K562 (cell line): Measurements from ENCODE around the gene SLC39A11. TPM values are rescaled to one million over a fixed set of nuclear protein-coding genes. Genes with fewer than 3 reads are reported as not detected.

Experiments used
- ATAC-seq: fragments of 200-7000 bp; cut with Tn5 transposase; 3 replicates; pipeline ENCODE4 v1.9.1; 2020; ENCODE audit warnings: moderate library complexity
- BruUV-seq: library from RNA; stranded (reverse); fragments of 400-500 nt; replicated peaks from 2 replicates; lab custom pipeline; 2021; lab: Mats Ljungman, UMichigan
- CTCF ChIA-PET: fragments of 300-600 bp; formaldehyde crosslinking; extraction: SDS; loops from one replicate; lab custom pipeline; 2021; ENCODE audit warnings: low intra/inter-chr PET ratio; lab: Yijun Ruan, JAX
- POLR2A ChIA-PET: fragments of 300-600, 350-650 bp; sonication (Branson Sonifier 250); formaldehyde crosslinking; extraction: SDS; loops from one replicate; lab custom pipeline; 2021; ENCODE audit warnings: antibody characterized with exemption, inconsistent platforms; lab: Yijun Ruan, JAX
- DNase-seq, 4 experiments: peaks; one replicate each; pipeline versions ENCODE4 v3.0.0 to v3.0.0-alpha.2; 2011 to 2018; ENCODE audit warnings: low spot score in 3 of 4, mixed read lengths in 3 of 4; ENCODE audit errors: extremely low read depth in 1 of 4
- FAIRE-seq: peaks from 2 replicates; lab custom pipeline; 2011; peaks lifted over from hg19 to GRCh38; lab: Jason Lieb, UNC
- H2AFZ ChIP-seq: 2 replicates; pipeline ENCODE4 v1.6.0; 2011; ENCODE audit warnings: low read depth, low read length, control low read depth, inconsistent platforms
- H3K27ac ChIP-seq: fragments of 200-600 bp; 3 replicates; pipeline ENCODE4 v1.8.0; 2011; ENCODE audit warnings: low read depth, mild to moderate bottlenecking, control low read depth, inconsistent platforms, low read length, moderate library complexity, mixed read lengths; ENCODE audit errors: extremely low read depth
- H3K27me3 ChIP-seq, 2 experiments: fragments of 300-600 bp in 1 of 2; 2 replicates in 1 of 2; 3 replicates in 1 of 2; pipeline versions ENCODE4 v1.6.0 to v1.8.0; 2011; ENCODE audit warnings: inconsistent platforms in 2 of 2, low read length in 2 of 2, mild to moderate bottlenecking in 1 of 2, mixed read lengths in 1 of 2, moderate library complexity in 1 of 2; ENCODE audit not compliant: control insufficient read depth in 2 of 2, insufficient read depth in 2 of 2
- H3K36me3 ChIP-seq: fragments of 300-600 bp; 3 replicates; pipeline ENCODE4 v1.8.0; 2011; ENCODE audit warnings: mild to moderate bottlenecking, low read length, inconsistent platforms; ENCODE audit not compliant: control insufficient read depth, insufficient read depth
- H3K4me1 ChIP-seq, 2 experiments: fragments of 200-600 bp in 1 of 2; replicated peaks in 1 of 2; 2 replicates in 1 of 2; 3 replicates in 1 of 2; pipeline versions ENCODE4 v1.5.1 to v1.8.0; 2011; ENCODE audit warnings: inconsistent platforms in 2 of 2, low read length in 2 of 2, mild to moderate bottlenecking in 1 of 2, mixed read lengths in 1 of 2, moderate library complexity in 1 of 2; ENCODE audit not compliant: control insufficient read depth in 2 of 2, insufficient read depth in 2 of 2
- H3K4me2 ChIP-seq: 2 replicates; pipeline ENCODE4 v1.6.1; 2011; ENCODE audit warnings: low read length, control low read depth, inconsistent platforms, mixed read lengths; ENCODE audit not compliant: insufficient read depth
- H3K4me3 ChIP-seq: fragments of 200-600 bp; sonication (generic), shearing (Covaris generic); 2 replicates; pipeline ENCODE4 v1.5.1; 2016; ENCODE audit warnings: control low read depth, inconsistent platforms
- H3K79me2 ChIP-seq: fragments of 200-600 bp; 3 replicates; pipeline ENCODE4 v1.8.0; 2011; ENCODE audit warnings: low read length, inconsistent platforms; ENCODE audit not compliant: control insufficient read depth, insufficient read depth
- H3K9ac ChIP-seq, 2 experiments: 2 replicates each; pipeline versions ENCODE4 v1.6.0 to v1.6.1; 2011; ENCODE audit warnings: low read depth in 2 of 2, low read length in 2 of 2, control low read depth in 1 of 2, inconsistent platforms in 1 of 2, mild to moderate bottlenecking in 1 of 2, mixed read lengths in 1 of 2; ENCODE audit not compliant: insufficient read depth in 1 of 2
- H3K9me1 ChIP-seq: one replicate; pipeline ENCODE4 v1.6.0; 2011; ENCODE audit warnings: inconsistent platforms, mild to moderate bottlenecking, low read length, moderate library complexity; ENCODE audit not compliant: control insufficient read depth, insufficient read depth
- H3K9me3 ChIP-seq: replicated peaks from 2 replicates; pipeline ENCODE4 v1.5.1; 2011; ENCODE audit warnings: low read depth, low read length, inconsistent platforms; ENCODE audit not compliant: control insufficient read depth, insufficient read depth
- H4K20me1 ChIP-seq: replicated peaks from 2 replicates; pipeline ENCODE4 v1.6.1; 2011; ENCODE audit warnings: low read length, inconsistent platforms, mixed read lengths; ENCODE audit not compliant: control insufficient read depth, insufficient read depth
- ESRRB ChIP-seq: fragments of 250-450 bp; sonication (Bioruptor Pico); IDR thresholded peaks from 2 replicates; pipeline ENCODE4 v1.5.0; 2020; ENCODE audit warnings: mild to moderate bottlenecking, moderate library complexity, borderline replicate concordance
- TAF15 ChIP-seq: fragments of 200-400 bp; formaldehyde crosslinking; IDR thresholded peaks from 2 replicates; pipeline ENCODE4 v1.6.1; 2017; ENCODE audit warnings: mild to moderate bottlenecking, low read depth, low read length, moderate library complexity
- WGBS: fragments of 100-300 bp; shearing (Covaris generic); methylation state at CpG from one replicate; pipeline ENCODE4 v1.1.6; 2016; ENCODE audit warnings: low coverage, mixed read lengths; ENCODE audit not compliant: insufficient coverage; ENCODE audit errors: missing lambda C conversion rate; 5-methylcytosine and 5-hydroxymethylcytosine counted together
- in situ Hi-C: fragments of 300-500 bp; cut with MboI; formaldehyde crosslinking; loops from 4 replicates; pipeline ENCODE4 v1.15.0; 2018; ENCODE audit warnings: inconsistent platforms, mixed read lengths
- intact Hi-C: fragments of 100-400 bp; cut with micrococcal nuclease; formaldehyde crosslinking; loops from 2 replicates; pipeline ENCODE4 v1.14.2; 2022
- polyA plus RNA-seq, 8 experiments: library from polyadenylated mRNA; depleted of rRNA in 4 of 8; stranded (reverse) in 5 of 8; unstranded in 3 of 8; fragments of >200 nt; fragmentation: Nextera tagmentation in 2 of 8; fragmentation: Illumina TruSeq in 1 of 8; extraction: Ambion mirVana in 2 of 8; extraction: Trizol in 1 of 8; gene quantifications; 2 replicates each; pipeline versions ENCODE4 v1.2.1 to v1.2.3, GENCODE V29; 2011 to 2014; ENCODE audit warnings: inconsistent platforms in 1 of 8, missing spikeins in 1 of 8
- total RNA-seq, 7 experiments: library from RNA; depleted of rRNA in 6 of 7; stranded (reverse); fragments of >200 nt in 6 of 7; fragmentation: Illumina TruSeq in 2 of 7; extraction: Trizol in 2 of 7; gene quantifications; 2 replicates each; pipeline versions ENCODE4 v1.2.1 to v1.2.3, GENCODE V29; 2011 to 2021; ENCODE audit warnings: low replicate concordance in 1 of 7
- TF ChIP-seq, protein P1 (sequence below): fragments of 450-650 bp; formaldehyde crosslinking; IDR thresholded peaks from 2 replicates; pipeline ENCODE4 v1.4.0; 2020; ENCODE audit warnings: mild to moderate bottlenecking, mixed read lengths
- TF ChIP-seq, protein P2 (sequence below): sonication (generic); formaldehyde crosslinking; IDR thresholded peaks from 2 replicates; pipeline ENCODE4 v1.5.0; 2020; ENCODE audit warnings: missing genetic modification reagents
- TF ChIP-seq, protein P3 (sequence below): sonication (generic); formaldehyde crosslinking; IDR thresholded peaks from 2 replicates; pipeline ENCODE4 v1.8.0; 2022; ENCODE audit warnings: missing genetic modification reagents, mild to moderate bottlenecking, moderate library complexity, borderline replicate concordance

Gene SLC39A11
- total and polyA plus RNA-seq, 9 of the 15 experiments (the other 6 are each of a cell fraction or from before 2014, with no cell fraction given) = 10.5 to 26.4 (median 13.4) TPM

DNA sequence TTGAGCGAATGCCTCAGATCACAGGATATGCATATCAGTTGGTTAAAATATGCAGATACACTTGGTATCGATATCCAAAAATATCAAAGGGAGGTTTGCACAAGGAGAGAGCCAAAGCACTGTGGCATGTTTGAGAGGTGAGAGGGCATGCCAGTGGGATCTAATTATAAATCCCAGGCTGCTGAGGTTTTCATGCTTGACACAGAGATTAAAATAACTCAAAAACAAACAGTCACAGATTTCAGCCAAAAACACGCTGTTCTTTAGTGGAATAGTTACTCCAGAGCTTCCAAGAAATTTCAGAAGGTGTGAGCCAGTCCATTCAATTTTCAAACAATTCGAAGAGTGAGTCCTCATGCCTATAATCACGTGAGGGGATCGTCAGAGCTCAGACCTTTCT is 493.8 kb downstream of the SLC39A11 start:
- no peak for DNase-seq
- no peak overlapping the region for H2AFZ ChIP-seq
- CTCF ChIA-PET = no interaction called here
- H4K20me1 ChIP-seq = no peaks in the 10 kb centered on the region
- H3K27ac ChIP-seq = no peak overlapping the region
- in situ Hi-C loops (no loop called here), intact Hi-C loops (no loop called here)
- H3K27me3 ChIP-seq = peaks cover 3 to 9% of the 10 kb centered on the region in 2 experiments; a peak in 1 of 5 replicates
- no peaks in the 10 kb centered on the region for H3K9me1 ChIP-seq
- BruUV-seq = no TSS peak
- H3K79me2 ChIP-seq = no peaks in the 10 kb centered on the region
- H3K36me3 ChIP-seq = no peaks in the 10 kb centered on the region
- POLR2A ChIA-PET = interaction anchor here (0.6 kb wide), 1 partner anchor 787 kb away, joined by 4 read pairs; no protein-coding TSS in a partner anchor
- no peaks in the 10 kb centered on the region for H3K9me3 ChIP-seq
- no peaks in the 10 kb centered on the region for H3K4me1 ChIP-seq
- no peak for ATAC-seq
- no peak overlapping the region for H3K4me2 ChIP-seq
- FAIRE-seq = no peak
- WGBS = 2% methylated on average over 6 of the region's 6 CpGs
- H3K9ac ChIP-seq = no peak overlapping the region
- no peak for TF ChIP-seq TAF15
- TF ChIP-seq, protein P1, sequence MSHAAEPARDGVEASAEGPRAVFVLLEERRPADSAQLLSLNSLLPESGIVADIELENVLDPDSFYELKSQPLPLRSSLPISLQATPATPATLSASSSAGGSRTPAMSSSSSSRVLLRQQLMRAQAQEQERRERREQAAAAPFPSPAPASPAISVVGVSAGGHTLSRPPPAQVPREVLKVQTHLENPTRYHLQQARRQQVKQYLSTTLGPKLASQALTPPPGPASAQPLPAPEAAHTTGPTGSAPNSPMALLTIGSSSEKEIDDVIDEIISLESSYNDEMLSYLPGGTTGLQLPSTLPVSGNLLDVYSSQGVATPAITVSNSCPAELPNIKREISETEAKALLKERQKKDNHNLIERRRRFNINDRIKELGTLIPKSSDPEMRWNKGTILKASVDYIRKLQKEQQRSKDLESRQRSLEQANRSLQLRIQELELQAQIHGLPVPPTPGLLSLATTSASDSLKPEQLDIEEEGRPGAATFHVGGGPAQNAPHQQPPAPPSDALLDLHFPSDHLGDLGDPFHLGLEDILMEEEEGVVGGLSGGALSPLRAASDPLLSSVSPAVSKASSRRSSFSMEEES = 0 out of 2 replicates have a peak, but pooled peaks have one; percentile 3
- no peak for TF ChIP-seq ESRRB (CRISPR knock-in tag)
- TF ChIP-seq, protein P2, sequence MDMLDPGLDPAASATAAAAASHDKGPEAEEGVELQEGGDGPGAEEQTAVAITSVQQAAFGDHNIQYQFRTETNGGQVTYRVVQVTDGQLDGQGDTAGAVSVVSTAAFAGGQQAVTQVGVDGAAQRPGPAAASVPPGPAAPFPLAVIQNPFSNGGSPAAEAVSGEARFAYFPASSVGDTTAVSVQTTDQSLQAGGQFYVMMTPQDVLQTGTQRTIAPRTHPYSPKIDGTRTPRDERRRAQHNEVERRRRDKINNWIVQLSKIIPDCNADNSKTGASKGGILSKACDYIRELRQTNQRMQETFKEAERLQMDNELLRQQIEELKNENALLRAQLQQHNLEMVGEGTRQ = 0 out of 2 replicates have a peak, but pooled peaks have one; percentile 8
- TF ChIP-seq, protein P3, sequence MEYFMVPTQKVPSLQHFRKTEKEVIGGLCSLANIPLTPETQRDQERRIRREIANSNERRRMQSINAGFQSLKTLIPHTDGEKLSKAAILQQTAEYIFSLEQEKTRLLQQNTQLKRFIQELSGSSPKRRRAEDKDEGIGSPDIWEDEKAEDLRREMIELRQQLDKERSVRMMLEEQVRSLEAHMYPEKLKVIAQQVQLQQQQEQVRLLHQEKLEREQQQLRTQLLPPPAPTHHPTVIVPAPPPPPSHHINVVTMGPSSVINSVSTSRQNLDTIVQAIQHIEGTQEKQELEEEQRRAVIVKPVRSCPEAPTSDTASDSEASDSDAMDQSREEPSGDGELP (CRISPR knock-in tag) = no peak
- no peak overlapping the region for H3K4me3 ChIP-seq
